ENCODE data around the gene TUBB. TPM values are rescaled to one million over a fixed set of nuclear protein-coding genes. Genes with fewer than 3 reads are reported as not detected.
"Not testable (repeated sequence)": the region's sequence is repeated elsewhere in the genome, so short reads cannot be mapped to it uniquely, and the experiment has no call there.

TUBB gene
- total RNA-seq, 2 experiments from 2014 or later: 1,556 to 1,579 TPM

DNA sequence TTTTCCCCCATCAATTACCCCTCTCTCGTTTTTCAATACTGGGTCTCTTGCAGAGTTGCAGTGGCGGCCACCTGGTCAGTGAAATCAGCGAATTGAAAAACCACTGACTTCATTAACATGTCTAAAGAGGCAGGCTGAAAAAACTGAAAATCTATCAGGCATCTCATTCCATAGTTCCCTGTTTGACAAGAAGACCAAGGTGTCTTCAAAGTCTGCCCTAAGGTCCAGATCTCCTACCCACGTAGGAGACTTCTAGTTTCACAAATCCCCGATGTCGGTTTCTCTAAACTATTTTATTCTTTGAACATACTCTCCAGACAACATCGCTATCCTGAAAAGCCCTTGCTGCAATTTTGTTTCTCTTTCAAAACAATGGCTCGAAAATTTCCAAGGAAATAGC, 796 bp upstream of the TUBB start:
- CTCF ChIA-PET: interaction anchor here (0.6 to 25.8 kb wide), 3 partner anchors 11 to 54 kb away, joined by 3 to 704 read pairs (median 60); partner anchors contain the start of gene DHX16
- ATAC-seq (no peak), DNase-seq (no peak)
- POLR2A ChIA-PET: interaction anchor here (1.0 to 22.1 kb wide), 7 partner anchors 14 to 153 kb away, joined by 3 to 500 read pairs (median 66); partner anchors contain the start of genes DHX16, MRPS18B, NRM and PPP1R10
- no peaks in the 10 kb centered on the region for H3K9me3 Mint-ChIP-seq
- peak overlapping the region; percentile 80 for H3K4me3 Mint-ChIP-seq
- H3K36me3 Mint-ChIP-seq (ENCODE audit: low read depth): peaks cover 68% of the 10 kb centered on the region
- H3K4me1 Mint-ChIP-seq (ENCODE audit: low read depth): peaks cover 47% of the 10 kb centered on the region
- no peaks in the 10 kb centered on the region for H3K27me3 Mint-ChIP-seq
- peak overlapping the region; percentile 100 for H3K27ac Mint-ChIP-seq
- no peak for TF ChIP-seq CTCF (IDR thresholded peaks at IDR 0.05)
- intact Hi-C loops (cut with micrococcal nuclease): no loop called here

DNA sequence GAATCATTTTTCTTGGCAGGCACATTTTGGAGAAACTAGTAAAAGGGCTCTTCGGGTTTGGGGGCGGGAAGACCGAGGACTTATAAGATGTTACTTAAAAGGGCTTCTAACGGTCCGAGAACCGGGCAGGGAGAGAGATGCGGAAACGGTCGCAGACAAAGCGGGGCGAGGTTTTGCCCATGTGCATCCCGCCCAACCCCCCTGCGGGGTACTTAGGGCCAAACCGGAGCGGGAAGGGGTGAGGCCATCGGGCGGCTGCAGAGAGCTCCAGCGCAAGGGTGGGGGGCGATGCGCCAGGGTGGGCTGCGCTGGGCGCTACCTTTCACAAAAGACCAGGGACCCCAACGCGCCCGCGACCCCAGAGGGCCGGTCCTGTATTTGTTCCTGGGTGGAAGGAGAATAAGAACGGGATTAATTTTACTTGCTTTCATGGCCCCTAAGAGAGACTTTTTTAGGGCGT, 616 bp downstream of the TUBB start:
- H3K27me3 Mint-ChIP-seq: no peaks in the 10 kb centered on the region
- ChIA-PET CTCF (interaction anchor here (1.6 to 25.8 kb wide), 5 partner anchors 10 to 106 kb away, joined by 6 to 704 read pairs (median 54); partner anchors contain the start of genes DHX16 and NRM), POLR2A (interaction anchor here (0.6 to 22.1 kb wide), 11 partner anchors 13 to 164 kb away, joined by 3 to 500 read pairs (median 14); partner anchors contain the start of genes DDR1, DHX16, GNL1 and IER3)
- peak overlapping the region; percentile 80 for H3K4me3 Mint-ChIP-seq
- TF ChIP-seq CTCF (IDR thresholded peaks at IDR 0.05): no peak
- peaks cover 49% of the 10 kb centered on the region for H3K4me1 Mint-ChIP-seq (ENCODE audit: low read depth)
- H3K9me3 Mint-ChIP-seq: no peaks in the 10 kb centered on the region
- intact Hi-C loops (cut with micrococcal nuclease): loop anchor here (2.0 kb wide), 1 partner anchor 104 kb away; the partner anchor contains the start of genes MRPS18B and PPP1R10
- DNase-seq (peak; percentile 83), ATAC-seq (no peak)
- peaks cover 69% of the 10 kb centered on the region for H3K36me3 Mint-ChIP-seq (ENCODE audit: low read depth)
- peak overlapping the region; percentile 100 for H3K27ac Mint-ChIP-seq

DNA sequence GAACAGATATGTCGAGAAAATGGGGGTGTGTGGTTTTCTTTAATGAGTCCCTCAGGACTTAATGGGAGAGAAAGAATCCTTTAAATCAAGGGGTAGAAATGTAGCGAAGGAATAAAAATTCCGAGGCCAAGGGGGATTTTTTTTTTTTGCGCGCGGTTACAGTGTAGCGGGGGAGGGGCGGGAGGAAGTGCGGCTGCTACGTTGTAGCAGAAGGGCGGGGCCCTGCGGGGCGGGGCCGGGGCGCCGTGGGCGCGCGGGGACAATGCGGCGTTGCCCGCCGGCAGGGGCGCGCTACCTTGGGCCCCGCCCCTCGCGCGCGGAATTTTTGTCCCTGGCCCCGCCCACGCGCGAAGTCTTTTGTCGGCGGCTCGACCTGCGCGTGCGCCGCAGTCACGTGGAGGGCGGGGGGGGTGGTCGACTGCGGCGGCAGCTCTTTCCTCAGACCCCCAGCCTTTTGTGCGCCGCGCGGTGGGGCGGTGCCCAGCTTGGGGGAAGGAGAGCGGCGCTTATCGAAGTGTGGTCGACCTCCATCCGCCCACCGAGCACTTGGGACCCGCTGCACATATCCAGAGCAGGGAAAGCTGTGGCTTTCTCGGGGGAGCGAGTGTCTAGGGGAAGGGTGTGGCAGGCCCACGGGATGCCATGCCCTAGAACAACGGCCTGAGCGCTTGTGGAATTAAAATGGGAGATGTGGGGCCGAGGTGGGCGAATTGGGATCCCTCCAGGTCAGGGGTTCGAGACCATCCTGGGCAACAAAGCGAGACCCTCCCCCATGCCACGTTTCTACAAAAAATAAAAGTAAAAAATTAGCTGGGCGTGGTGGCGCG, 1.3 kb downstream of the TUBB start:
- intact Hi-C loops (cut with micrococcal nuclease): loop anchor here (2.0 kb wide), 1 partner anchor 105 kb away; the partner anchor contains the start of genes MRPS18B and PPP1R10
- POLR2A ChIA-PET: interaction anchor here (0.7 to 22.1 kb wide), 22 partner anchors 9 to 358 kb away, joined by 3 to 500 read pairs (median 4); partner anchors contain the start of genes DDR1, DHX16, FLOT1 and GNL1
- CTCF ChIA-PET: interaction anchor here (1.1 to 25.8 kb wide), 16 partner anchors 9 to 366 kb away, joined by 3 to 704 read pairs (median 6); partner anchors contain the start of genes DHX16, MRPS18B, NRM and PPP1R10
- peak; percentile 96 for DNase-seq
- no peak for TF ChIP-seq CTCF (IDR thresholded peaks at IDR 0.05)
- ATAC-seq: peak; percentile 25
- H3K4me1 Mint-ChIP-seq (ENCODE audit: low read depth): peaks cover 46% of the 10 kb centered on the region
- H3K27me3 Mint-ChIP-seq: no peaks in the 10 kb centered on the region
- H3K27ac Mint-ChIP-seq: peak overlapping the region; percentile 100
- H3K9me3 Mint-ChIP-seq: no peaks in the 10 kb centered on the region
- H3K4me3 Mint-ChIP-seq: peak overlapping the region; percentile 80
- H3K36me3 Mint-ChIP-seq (ENCODE audit: low read depth): peaks cover 67% of the 10 kb centered on the region

- ATAC-seq; DNase-seq; H3K27me3 Mint-ChIP-seq; H3K9me3 Mint-ChIP-seq; intact Hi-C loops (cut with micrococcal nuclease): not testable (repeated sequence)
- Mint-ChIP-seq H3K4me3 (peak overlapping the region; percentile 80), H3K36me3 (ENCODE audit: low read depth) (peaks cover 65% of the 10 kb centered on the region), H3K27ac (peak overlapping the region; percentile 100), H3K4me1 (ENCODE audit: low read depth) (peaks cover 44% of the 10 kb centered on the region)
- CTCF ChIA-PET: interaction anchor here (0.7 to 25.8 kb wide), 24 partner anchors 8 to 365 kb away, joined by 3 to 704 read pairs (median 4); partner anchors contain the start of genes DHX16, MRPS18B, NRM and PPP1R10
- POLR2A ChIA-PET: interaction anchor here (0.8 to 22.1 kb wide), 21 partner anchors 10 to 357 kb away, joined by 3 to 500 read pairs (median 4); partner anchors contain the start of genes DDR1, DHX16, FLOT1 and IER3
These were observed 1.8 kb downstream of the TUBB start for GRCh38 chr6:30722025-30722279.

Measured in activated CD8-positive, alpha-beta T cell treated with anti-CD3 and anti-CD28 coated beads for 36 hours (primary cell).